Measurements from ENCODE around the gene RNF19B.
A peak's percentile ranks its signal among the peaks of the same experiment; 100 is the strongest.

The RNF19B gene

GRCh38 chr1:32969566-32969965 lies 5.0 kb upstream of the RNF19B start:
- no peak for DNase-seq

- DNase-seq = no peak
These were observed 3.4 kb upstream of the RNF19B start for GRCh38 chr1:32967888-32968568.

GRCh38 chr1:32966900-32967299 lies 2.3 kb upstream of the RNF19B start:
- no peak for DNase-seq

GRCh38 chr1:32965251-32965747 lies 690 bp upstream of the RNF19B start:
- no peak for DNase-seq

- peak in 26 of 56 donors; percentile 9 to 67 (median 38) for DNase-seq
These were observed 706 bp downstream of the RNF19B start for GRCh38 chr1:32963746-32964460.

GRCh38 chr1:32962248-32962896 lies 2.2 kb downstream of the RNF19B start:
- no peak for DNase-seq

GRCh38 chr1:32960819-32961355 lies 3.7 kb downstream of the RNF19B start:
- no peak for DNase-seq

- no peak for DNase-seq
These were observed 4.3 kb downstream of the RNF19B start for GRCh38 chr1:32960342-32960741.

GRCh38 chr1:32958827-32959226 lies 5.8 kb downstream of the RNF19B start:
- DNase-seq = no peak

- no peak for DNase-seq
These were observed 7.6 kb downstream of the RNF19B start for GRCh38 chr1:32957017-32957416.

- DNase-seq = no peak
These were observed 10.4 kb downstream of the RNF19B start for GRCh38 chr1:32954168-32954567.

- no peak for DNase-seq
These were observed 11.1 kb downstream of the RNF19B start for GRCh38 chr1:32953495-32953894.

- DNase-seq = no peak
These were observed 15.1 kb downstream of the RNF19B start for GRCh38 chr1:32949519-32949918.

GRCh38 chr1:32948905-32949304 lies 15.7 kb downstream of the RNF19B start:
- DNase-seq = no peak

- DNase-seq = no peak
These were observed 16.3 kb downstream of the RNF19B start for GRCh38 chr1:32948390-32948722.

- peak in 3 of 56 donors; percentile 9 to 36 (median 15) for DNase-seq
These were observed 16.8 kb downstream of the RNF19B start for GRCh38 chr1:32947669-32948389.

- no peak for DNase-seq
These were observed 18.2 kb downstream of the RNF19B start for GRCh38 chr1:32946413-32946812.

GRCh38 chr1:32944180-32944579 lies 20.4 kb downstream of the RNF19B start:
- no peak for DNase-seq

GRCh38 chr1:32939655-32940371 lies 24.8 kb downstream of the RNF19B start:
- peak in 2 of 56 donors; percentile 8 to 14 for DNase-seq

GRCh38 chr1:32937061-32937460 lies 27.5 kb downstream of the RNF19B start:
- DNase-seq = no peak

GRCh38 chr1:32934535-32934934 lies 30.1 kb downstream of the RNF19B start:
- DNase-seq = no peak
